Measurements from ENCODE around the gene HSF5. TPM values are rescaled to one million over a fixed set of nuclear protein-coding genes. Genes with fewer than 3 reads are reported as not detected.

Gene HSF5
- total and polyA plus RNA-seq, 2 of the 13 experiments (the other 11 are each of a cell fraction or from before 2014, with no cell fraction given), result not detected

DNA sequence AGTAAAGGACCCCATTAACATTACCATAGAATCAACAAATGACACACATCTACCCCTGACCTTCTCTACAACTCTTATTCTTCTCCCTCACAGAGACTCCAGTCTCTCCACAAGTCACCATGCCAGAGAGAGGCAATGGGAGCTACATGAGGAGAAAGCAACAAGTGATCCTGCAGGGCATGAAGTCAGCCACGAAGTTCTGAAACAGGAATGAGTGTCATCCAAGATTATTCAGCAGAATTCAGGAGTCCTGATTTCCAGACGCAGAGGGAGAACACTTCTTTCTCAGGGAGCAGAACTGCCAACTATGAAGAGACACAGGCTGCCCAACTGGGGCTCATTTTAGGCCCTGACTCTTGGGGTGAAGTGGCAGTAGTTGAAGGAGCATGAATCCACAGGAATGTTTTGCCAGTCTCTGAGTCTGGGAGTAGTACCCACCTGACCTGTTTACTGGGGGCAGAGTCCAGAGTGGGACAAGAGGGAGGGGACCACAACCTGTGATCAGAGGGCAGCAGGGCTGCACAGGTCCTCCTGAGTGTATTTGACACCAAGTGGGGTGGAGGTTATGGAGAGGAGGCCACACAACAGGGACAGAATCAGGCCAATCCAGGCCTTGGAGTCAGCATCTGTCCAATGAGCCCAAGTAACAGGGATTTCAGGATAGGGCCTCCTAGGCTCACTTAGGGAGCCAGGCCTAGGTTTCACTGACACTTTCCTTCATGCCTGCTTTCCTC is 28.6 kb upstream of the HSF5 start (continued):
- TF ChIP-seq ZNF331 (CRISPR knock-in tag; IDR thresholded peaks at IDR 0.05), result 0 out of 2 replicates have a peak, but pooled peaks have one; percentile 11
- TF ChIP-seq PHF21A (CRISPR knock-in tag; IDR thresholded peaks at IDR 0.05), result no peak
- TF ChIP-seq FOXJ3 (CRISPR knock-in tag; IDR thresholded peaks at IDR 0.05; ENCODE audit: borderline replicate concordance), result peak; percentile 17; the same call in 1 of the 2 replicates
- TF ChIP-seq HMG20A (CRISPR knock-in tag; IDR thresholded peaks at IDR 0.05; ENCODE audit: borderline replicate concordance), result peak; percentile 17; the same call in 1 of the 2 replicates
- TF ChIP-seq HES4 (CRISPR knock-in tag; IDR thresholded peaks at IDR 0.05; ENCODE audit: borderline replicate concordance), result no peak
- TF ChIP-seq RARG (CRISPR knock-in tag; IDR thresholded peaks at IDR 0.05; ENCODE audit: low read depth), result no peak
- no peak for TF ChIP-seq ETS1 (CRISPR knock-in tag; IDR thresholded peaks at IDR 0.05)
- peak; percentile 62 to 71 for TF ChIP-seq POLR2A (IDR thresholded peaks at IDR 0.05; ENCODE audit: insufficient read depth in 1 of 2, low read depth in 2 of 2, low read length in 2 of 2)
- TF ChIP-seq ZNF33A (CRISPR knock-in tag; IDR thresholded peaks at IDR 0.05; ENCODE audit: borderline replicate concordance), result no peak
- no peak for TF ChIP-seq THYN1 (CRISPR knock-in tag; IDR thresholded peaks at IDR 0.05; ENCODE audit: borderline replicate concordance, low read depth)
- TF ChIP-seq ZMYM2 (CRISPR knock-in tag; IDR thresholded peaks at IDR 0.05), result no peak
- peak; percentile 90 for TF ChIP-seq PAXIP1 (CRISPR knock-in tag; conservative IDR thresholded peaks at IDR 0.05)
- no peak for TF ChIP-seq BCLAF1 (IDR thresholded peaks at IDR 0.05)
- TF ChIP-seq ZNF713 (CRISPR knock-in tag; IDR thresholded peaks at IDR 0.05), result no peak
- no peak for TF ChIP-seq GLMP (CRISPR knock-in tag; IDR thresholded peaks at IDR 0.05; ENCODE audit: borderline replicate concordance)
- no peak; the same call in 1 of the 2 replicates for TF ChIP-seq ZSCAN31 (CRISPR knock-in tag; IDR thresholded peaks at IDR 0.05; ENCODE audit: low read depth)
- TF ChIP-seq ZNF850 (CRISPR knock-in tag; conservative IDR thresholded peaks at IDR 0.05), result no peak
- TF ChIP-seq ZNF101 (CRISPR knock-in tag; IDR thresholded peaks at IDR 0.05; ENCODE audit: borderline replicate concordance, low read depth), result no peak
- no peak for TF ChIP-seq KMT2B (CRISPR knock-in tag; IDR thresholded peaks at IDR 0.05)
- no peak for TF ChIP-seq TAF1 (CRISPR knock-in tag; IDR thresholded peaks at IDR 0.05)
- 0 out of 2 replicates have a peak, but pooled peaks have one; percentile 18 for TF ChIP-seq ZKSCAN5 (CRISPR knock-in tag; IDR thresholded peaks at IDR 0.05)
- TF ChIP-seq ZNF510 (CRISPR knock-in tag; IDR thresholded peaks at IDR 0.05; ENCODE audit: low read depth), result no peak

Data from HepG2 (cell line).